Measurements from ENCODE around the gene LAMA1. TPM values are rescaled to one million over a fixed set of nuclear protein-coding genes. Genes with fewer than 3 reads are reported as not detected.

LAMA1 gene
- total RNA-seq, 1 donor from 2014 or later, result not detected

GRCh38 chr18:6994056-6994770, 123.4 kb downstream of the LAMA1 start:
- H3K27me3 Mint-ChIP-seq (ENCODE audit: insufficient read depth), result no peaks in the 10 kb centered on the region
- H3K36me3 Mint-ChIP-seq (ENCODE audit: low read depth), result no peaks in the 10 kb centered on the region
- intact Hi-C loops (cut with micrococcal nuclease), result no loop called here
- no peak overlapping the region for H3K27ac Mint-ChIP-seq
- H3K4me1 Mint-ChIP-seq (ENCODE audit: low read depth), result no peaks in the 10 kb centered on the region
- H3K9me3 Mint-ChIP-seq, result no peaks in the 10 kb centered on the region
- DNase-seq (ENCODE audit: low spot score), result no peak
- no peak overlapping the region for H3K4me3 Mint-ChIP-seq

GRCh38 chr18:6992761-6993160, 124.8 kb downstream of the LAMA1 start:
- Mint-ChIP-seq H3K27me3 (ENCODE audit: insufficient read depth) (no peaks in the 10 kb centered on the region), H3K9me3 (no peaks in the 10 kb centered on the region), H3K4me3 (no peak overlapping the region), H3K4me1 (ENCODE audit: low read depth) (no peaks in the 10 kb centered on the region), H3K27ac (no peak overlapping the region), H3K36me3 (ENCODE audit: low read depth) (no peaks in the 10 kb centered on the region)
- intact Hi-C loops (cut with micrococcal nuclease), result no loop called here
- DNase-seq (ENCODE audit: low spot score), result no peak

- Mint-ChIP-seq H3K9me3 (no peaks in the 10 kb centered on the region), H3K27me3 (ENCODE audit: insufficient read depth) (no peaks in the 10 kb centered on the region), H3K4me3 (no peak overlapping the region), H3K4me1 (ENCODE audit: low read depth) (no peaks in the 10 kb centered on the region), H3K27ac (no peak overlapping the region), H3K36me3 (ENCODE audit: low read depth) (no peaks in the 10 kb centered on the region)
- DNase-seq (ENCODE audit: low spot score), result no peak
- intact Hi-C loops (cut with micrococcal nuclease), result no loop called here
Observed at GRCh38 chr18:6983366-6983765, 134.2 kb downstream of the LAMA1 start.

GRCh38 chr18:6982398-6982797, 135.2 kb downstream of the LAMA1 start:
- Mint-ChIP-seq H3K27me3 (ENCODE audit: insufficient read depth) (no peaks in the 10 kb centered on the region), H3K9me3 (no peaks in the 10 kb centered on the region), H3K4me3 (no peak overlapping the region), H3K4me1 (ENCODE audit: low read depth) (no peaks in the 10 kb centered on the region), H3K27ac (no peak overlapping the region), H3K36me3 (ENCODE audit: low read depth) (no peaks in the 10 kb centered on the region)
- no peak for DNase-seq (ENCODE audit: low spot score)
- intact Hi-C loops (cut with micrococcal nuclease), result no loop called here

GRCh38 chr18:6980363-6980762, 137.2 kb downstream of the LAMA1 start:
- DNase-seq (ENCODE audit: low spot score), result no peak
- Mint-ChIP-seq H3K4me1 (ENCODE audit: low read depth) (no peaks in the 10 kb centered on the region), H3K27me3 (ENCODE audit: insufficient read depth) (no peaks in the 10 kb centered on the region), H3K9me3 (no peaks in the 10 kb centered on the region), H3K4me3 (no peak overlapping the region), H3K36me3 (ENCODE audit: low read depth) (no peaks in the 10 kb centered on the region), H3K27ac (no peak overlapping the region)
- intact Hi-C loops (cut with micrococcal nuclease), result no loop called here

GRCh38 chr18:6979954-6980353, 137.6 kb downstream of the LAMA1 start:
- DNase-seq (ENCODE audit: low spot score), result no peak
- Mint-ChIP-seq H3K36me3 (ENCODE audit: low read depth) (no peaks in the 10 kb centered on the region), H3K4me1 (ENCODE audit: low read depth) (no peaks in the 10 kb centered on the region), H3K27me3 (ENCODE audit: insufficient read depth) (no peaks in the 10 kb centered on the region), H3K9me3 (no peaks in the 10 kb centered on the region), H3K27ac (no peak overlapping the region), H3K4me3 (no peak overlapping the region)
- intact Hi-C loops (cut with micrococcal nuclease), result loop anchor here (1.0 kb wide), 1 partner anchor 7 kb away; no protein-coding TSS in a partner anchor

GRCh38 chr18:6976935-6977334, 140.7 kb downstream of the LAMA1 start:
- Mint-ChIP-seq H3K4me3 (no peak overlapping the region), H3K4me1 (ENCODE audit: low read depth) (no peaks in the 10 kb centered on the region), H3K9me3 (no peaks in the 10 kb centered on the region), H3K27ac (no peak overlapping the region), H3K27me3 (ENCODE audit: insufficient read depth) (no peaks in the 10 kb centered on the region), H3K36me3 (ENCODE audit: low read depth) (no peaks in the 10 kb centered on the region)
- DNase-seq (ENCODE audit: low spot score), result no peak
- intact Hi-C loops (cut with micrococcal nuclease), result no loop called here

GRCh38 chr18:6975084-6975483, 142.5 kb downstream of the LAMA1 start:
- intact Hi-C loops (cut with micrococcal nuclease), result no loop called here
- no peak for DNase-seq (ENCODE audit: low spot score)
- no peaks in the 10 kb centered on the region for H3K27me3 Mint-ChIP-seq (ENCODE audit: insufficient read depth)
- H3K4me1 Mint-ChIP-seq (ENCODE audit: low read depth), result no peaks in the 10 kb centered on the region
- H3K4me3 Mint-ChIP-seq, result no peak overlapping the region
- H3K36me3 Mint-ChIP-seq (ENCODE audit: low read depth), result no peaks in the 10 kb centered on the region
- H3K27ac Mint-ChIP-seq, result no peak overlapping the region
- no peaks in the 10 kb centered on the region for H3K9me3 Mint-ChIP-seq

GRCh38 chr18:6971823-6972478, 145.6 kb downstream of the LAMA1 start:
- Mint-ChIP-seq H3K4me1 (ENCODE audit: low read depth) (no peaks in the 10 kb centered on the region), H3K4me3 (no peak overlapping the region), H3K27ac (no peak overlapping the region), H3K27me3 (ENCODE audit: insufficient read depth) (no peaks in the 10 kb centered on the region), H3K9me3 (no peaks in the 10 kb centered on the region), H3K36me3 (ENCODE audit: low read depth) (no peaks in the 10 kb centered on the region)
- no peak for DNase-seq (ENCODE audit: low spot score)
- intact Hi-C loops (cut with micrococcal nuclease), result no loop called here

- Mint-ChIP-seq H3K9me3 (peaks cover 4% of the 10 kb centered on the region), H3K4me3 (no peak overlapping the region), H3K27ac (no peak overlapping the region), H3K27me3 (ENCODE audit: insufficient read depth) (no peaks in the 10 kb centered on the region), H3K4me1 (ENCODE audit: low read depth) (no peaks in the 10 kb centered on the region), H3K36me3 (ENCODE audit: low read depth) (no peaks in the 10 kb centered on the region)
- intact Hi-C loops (cut with micrococcal nuclease), result no loop called here
- no peak for DNase-seq (ENCODE audit: low spot score)
Observed at GRCh38 chr18:6963452-6964097, 154.0 kb downstream of the LAMA1 start.

GRCh38 chr18:6962571-6963451, 154.8 kb downstream of the LAMA1 start:
- Mint-ChIP-seq H3K9me3 (peaks cover 4% of the 10 kb centered on the region), H3K4me1 (ENCODE audit: low read depth) (no peaks in the 10 kb centered on the region), H3K27ac (no peak overlapping the region), H3K27me3 (ENCODE audit: insufficient read depth) (no peaks in the 10 kb centered on the region), H3K4me3 (no peak overlapping the region), H3K36me3 (ENCODE audit: low read depth) (no peaks in the 10 kb centered on the region)
- DNase-seq (ENCODE audit: low spot score), result no peak
- intact Hi-C loops (cut with micrococcal nuclease), result no loop called here

- Mint-ChIP-seq H3K36me3 (ENCODE audit: low read depth) (no peaks in the 10 kb centered on the region), H3K9me3 (peaks cover 4% of the 10 kb centered on the region), H3K27ac (no peak overlapping the region), H3K4me1 (ENCODE audit: low read depth) (no peaks in the 10 kb centered on the region), H3K4me3 (no peak overlapping the region), H3K27me3 (ENCODE audit: insufficient read depth) (no peaks in the 10 kb centered on the region)
- no peak for DNase-seq (ENCODE audit: low spot score)
- intact Hi-C loops (cut with micrococcal nuclease), result no loop called here
Observed at GRCh38 chr18:6961331-6961730, 156.3 kb downstream of the LAMA1 start.
